DND-41 (cell line): ENCODE results near the gene KLC1.

Experiments
- ATAC-seq: fragments of 200-7000 bp; cut with Tn5 transposase; 3 replicates; pipeline ENCODE4 v1.9.1; 2021; ENCODE audit warnings: low read depth; ENCODE audit not compliant: insufficient read depth
- DNase-seq: peaks from one replicate; pipeline ENCODE4 v3.0.0-alpha.2; 2020
- H2AFZ ChIP-seq: 2 replicates; pipeline ENCODE4 v1.6.0; 2012; ENCODE audit warnings: low read depth, low read length
- H3K27ac ChIP-seq: 2 replicates; pipeline ENCODE4 v1.5.1; 2012; ENCODE audit warnings: low read length, inconsistent platforms
- H3K27me3 ChIP-seq: fragments of 200-600 bp; sonication (generic); 2 replicates; pipeline ENCODE4 v1.6.0; 2012; ENCODE audit warnings: low read length, mild to moderate bottlenecking, inconsistent platforms; ENCODE audit not compliant: insufficient read depth, poor library complexity
- H3K36me3 ChIP-seq: 2 replicates; pipeline ENCODE4 v1.5.1; 2012; ENCODE audit warnings: low read length, inconsistent platforms; ENCODE audit not compliant: insufficient read depth
- H3K4me1 ChIP-seq: 2 replicates; pipeline ENCODE4 v1.5.1; 2012; ENCODE audit warnings: mild to moderate bottlenecking, low read length; ENCODE audit not compliant: insufficient read depth
- H3K4me2 ChIP-seq: 2 replicates; pipeline ENCODE4 v1.6.0; 2012; ENCODE audit warnings: mild to moderate bottlenecking, moderate library complexity, low read length, inconsistent platforms; ENCODE audit not compliant: insufficient read depth
- H3K4me3 ChIP-seq, 2 experiments: fragments of 200-600 bp in 1 of 2; shearing (Covaris generic) in 1 of 2; 2 replicates each; pipeline ENCODE4 v1.5.1; 2012 to 2016; ENCODE audit warnings: inconsistent platforms in 2 of 2, low read length in 2 of 2, mild to moderate bottlenecking in 2 of 2, low read depth in 1 of 2, moderate library complexity in 1 of 2
- H3K79me2 ChIP-seq: 2 replicates; pipeline ENCODE4 v1.6.0; 2012; ENCODE audit warnings: low read length, inconsistent platforms; ENCODE audit not compliant: insufficient read depth
- H3K9ac ChIP-seq: 2 replicates; pipeline ENCODE4 v1.6.0; 2012; ENCODE audit warnings: low read depth, mild to moderate bottlenecking, inconsistent platforms, low read length, moderate library complexity
- H3K9me3 ChIP-seq: 2 replicates; pipeline ENCODE4 v1.5.1; 2012; ENCODE audit warnings: low read length, moderate library complexity, mild to moderate bottlenecking, inconsistent platforms; ENCODE audit not compliant: insufficient read depth, severe bottlenecking
- H4K20me1 ChIP-seq: 2 replicates; pipeline ENCODE4 v1.6.0; 2012; ENCODE audit warnings: low read length; ENCODE audit not compliant: insufficient read depth
- EZH2 ChIP-seq: IDR thresholded peaks from 3 replicates; pipeline ENCODE4 v1.6.1; 2012; ENCODE audit warnings: borderline replicate concordance, low read depth, mild to moderate bottlenecking, moderate library complexity, low read length, inconsistent platforms; ENCODE audit not compliant: severe bottlenecking
- TF ChIP-seq, protein P1 (sequence below): IDR thresholded peaks from 2 replicates; pipeline ENCODE4 v1.5.1; 2012; ENCODE audit warnings: borderline replicate concordance, low read length, moderate library complexity, mild to moderate bottlenecking; ENCODE audit not compliant: poor library complexity, severe bottlenecking; ENCODE audit errors: extremely low read depth

Gene KLC1

DNA sequence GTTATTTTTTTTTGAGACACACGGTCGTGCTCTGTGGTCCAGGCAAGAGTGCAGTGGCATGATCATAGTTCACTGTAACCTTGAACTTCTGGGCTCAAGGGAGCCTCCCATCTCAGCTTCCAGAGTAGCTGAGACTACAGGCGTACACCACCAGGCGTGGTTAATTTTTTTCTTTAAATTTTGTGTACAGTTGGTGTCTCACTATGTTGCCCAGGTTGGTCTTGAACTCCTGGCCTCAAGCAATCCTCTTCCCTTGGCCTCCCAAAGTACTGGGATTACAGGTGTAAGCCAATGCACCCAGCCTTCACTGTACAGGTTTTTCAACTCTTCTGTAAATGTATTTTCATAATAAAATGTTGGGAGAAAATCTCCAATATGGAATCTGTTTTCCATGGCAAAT lies 5.7 kb upstream of the KLC1 start:
- H3K27me3 ChIP-seq, result no peaks in the 10 kb centered on the region
- no peak for TF ChIP-seq EZH2
- TF ChIP-seq, protein P1, sequence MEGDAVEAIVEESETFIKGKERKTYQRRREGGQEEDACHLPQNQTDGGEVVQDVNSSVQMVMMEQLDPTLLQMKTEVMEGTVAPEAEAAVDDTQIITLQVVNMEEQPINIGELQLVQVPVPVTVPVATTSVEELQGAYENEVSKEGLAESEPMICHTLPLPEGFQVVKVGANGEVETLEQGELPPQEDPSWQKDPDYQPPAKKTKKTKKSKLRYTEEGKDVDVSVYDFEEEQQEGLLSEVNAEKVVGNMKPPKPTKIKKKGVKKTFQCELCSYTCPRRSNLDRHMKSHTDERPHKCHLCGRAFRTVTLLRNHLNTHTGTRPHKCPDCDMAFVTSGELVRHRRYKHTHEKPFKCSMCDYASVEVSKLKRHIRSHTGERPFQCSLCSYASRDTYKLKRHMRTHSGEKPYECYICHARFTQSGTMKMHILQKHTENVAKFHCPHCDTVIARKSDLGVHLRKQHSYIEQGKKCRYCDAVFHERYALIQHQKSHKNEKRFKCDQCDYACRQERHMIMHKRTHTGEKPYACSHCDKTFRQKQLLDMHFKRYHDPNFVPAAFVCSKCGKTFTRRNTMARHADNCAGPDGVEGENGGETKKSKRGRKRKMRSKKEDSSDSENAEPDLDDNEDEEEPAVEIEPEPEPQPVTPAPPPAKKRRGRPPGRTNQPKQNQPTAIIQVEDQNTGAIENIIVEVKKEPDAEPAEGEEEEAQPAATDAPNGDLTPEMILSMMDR, result no peak
- H3K4me1 ChIP-seq, result peaks cover 37% of the 10 kb centered on the region
- H3K4me2 ChIP-seq, result no peak overlapping the region
- H2AFZ ChIP-seq, result no peak overlapping the region
- H3K9me3 ChIP-seq, result no peaks in the 10 kb centered on the region
- ATAC-seq (no peak), DNase-seq (no peak)
- no peak overlapping the region for H3K27ac ChIP-seq
- H3K9ac ChIP-seq, result no peak overlapping the region
- H4K20me1 ChIP-seq, result peaks cover 4% of the 10 kb centered on the region; the same call in 1 of the 2 replicates
- H3K79me2 ChIP-seq, result no peaks in the 10 kb centered on the region
- no peak overlapping the region for H3K4me3 ChIP-seq
- H3K36me3 ChIP-seq, result no peaks in the 10 kb centered on the region

DNA sequence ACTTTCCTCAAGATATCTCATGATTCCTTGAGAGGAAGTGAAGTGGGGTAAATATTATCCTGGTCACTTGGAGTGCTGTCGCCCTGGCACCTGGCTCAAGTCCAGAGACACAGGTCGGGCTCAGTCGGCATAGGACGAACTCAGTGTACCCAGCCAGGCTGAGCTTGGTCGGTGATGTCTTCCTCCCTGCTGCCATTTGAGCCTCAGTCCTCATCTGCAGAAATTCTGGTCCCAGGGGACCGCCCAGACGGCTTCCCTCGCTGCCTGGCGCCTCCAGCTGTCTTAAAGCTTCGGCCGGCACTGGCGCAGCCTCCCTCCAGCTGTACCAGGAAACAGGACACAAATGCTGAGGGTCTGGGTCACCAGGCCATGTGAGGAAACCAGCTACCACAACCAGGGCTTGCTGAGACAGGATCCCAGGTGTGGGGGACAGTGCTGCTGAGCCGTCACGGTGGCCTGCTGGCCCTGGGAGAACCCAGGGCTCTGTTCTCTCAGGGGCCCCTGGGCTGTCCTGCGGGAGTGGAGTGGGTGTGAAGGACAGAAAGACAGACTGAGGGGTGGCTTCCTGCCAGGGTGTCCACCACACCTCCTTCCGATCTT lies 5.0 kb upstream of the KLC1 start:
- no peak for TF ChIP-seq EZH2
- TF ChIP-seq, protein P1, result no peak
- H3K4me3 ChIP-seq, result no peak overlapping the region
- H2AFZ ChIP-seq, result no peak overlapping the region
- no peaks in the 10 kb centered on the region for H3K27me3 ChIP-seq
- H3K36me3 ChIP-seq, result no peaks in the 10 kb centered on the region
- no peak for DNase-seq
- H3K4me2 ChIP-seq, result peak overlapping the region; percentile 57
- H3K9ac ChIP-seq, result no peak overlapping the region
- H3K4me1 ChIP-seq, result peaks cover 40% of the 10 kb centered on the region
- H3K27ac ChIP-seq, result no peak overlapping the region
- H4K20me1 ChIP-seq, result peaks cover 4% of the 10 kb centered on the region; the same call in 1 of the 2 replicates
- no peaks in the 10 kb centered on the region for H3K9me3 ChIP-seq
- no peaks in the 10 kb centered on the region for H3K79me2 ChIP-seq
- no peak for ATAC-seq

DNA sequence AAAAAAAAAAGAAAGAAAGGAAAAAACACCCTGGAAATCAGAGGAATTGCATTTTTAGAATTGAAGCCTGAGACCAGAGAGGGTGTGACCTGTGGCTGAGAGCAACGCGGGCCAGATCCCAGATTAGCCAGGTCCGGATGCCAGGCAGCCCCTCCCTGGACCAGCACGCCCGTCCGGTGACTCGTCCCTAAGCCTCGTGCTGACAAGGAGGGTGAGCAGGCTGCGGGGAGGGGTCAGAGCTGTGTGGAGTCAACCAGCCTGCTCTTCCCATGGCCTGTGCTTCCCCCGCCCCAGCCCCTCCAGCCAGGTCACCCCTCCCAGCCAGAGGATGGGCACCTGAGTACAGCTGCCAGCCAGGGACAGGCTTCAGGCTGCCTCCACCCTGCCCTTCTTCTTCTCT lies 4.2 kb upstream of the KLC1 start:
- Histone ChIP-seq H3K27ac (no peak overlapping the region), H3K27me3 (no peaks in the 10 kb centered on the region), H3K4me2 (peak overlapping the region; percentile 57), H4K20me1 (peaks cover 5% of the 10 kb centered on the region; the same call in 1 of the 2 replicates), H3K79me2 (peaks cover 9% of the 10 kb centered on the region), H3K36me3 (peaks cover 4% of the 10 kb centered on the region; the same call in 1 of the 2 replicates), H3K9ac (no peak overlapping the region), H3K4me3 (peak overlapping the region in 1 of 2 experiments; percentile 36; a peak in 2 of 4 replicates), H2AFZ (0 out of 2 replicates have a peak overlapping the region, but pooled peaks have one; percentile 22), H3K9me3 (no peaks in the 10 kb centered on the region), H3K4me1 (peaks cover 40% of the 10 kb centered on the region)
- no peak for DNase-seq
- peak; percentile 9; the same call in 2 of the 3 replicates for ATAC-seq
- TF ChIP-seq, protein P1, result no peak
- no peak for TF ChIP-seq EZH2
